HCT116 (cell line): ENCODE results near the gene TAF9. TPM values are rescaled to one million over a fixed set of nuclear protein-coding genes. Genes with fewer than 3 reads are reported as not detected.
A peak's percentile ranks its signal among the peaks of the same experiment; 100 is the strongest.

Experiments
- ATAC-seq: fragments of 200-7000 bp; cut with Tn5 transposase; 2 replicates; pipeline ENCODE4 v1.9.1; 2020; ENCODE audit warnings: mild to moderate bottlenecking, moderate library complexity
- BruUV-seq: library from RNA; stranded (reverse); fragments of 400-500 nt; replicated peaks from 2 replicates; lab custom pipeline; 2021; lab: Mats Ljungman, UMichigan
- CTCF ChIA-PET: fragments of 300-600 bp; sonication (Branson Sonifier 250); formaldehyde crosslinking; loops from one replicate; lab custom pipeline; 2021; ENCODE audit warnings: antibody characterized with exemption; lab: Charles Lee
- POLR2A ChIA-PET: fragments of 300-600, 350-600 bp; sonication (Branson Sonifier 250); formaldehyde crosslinking; loops from one replicate; lab custom pipeline; 2021; ENCODE audit warnings: antibody characterized with exemption; lab: Charles Lee
- RAD21 ChIA-PET, 2 experiments: fragments of 300-600 bp; sonication (Branson Sonifier 250); formaldehyde crosslinking; loops; one replicate each; lab custom pipeline; 2023; ENCODE audit warnings: low total read pairs in 2 of 2; ENCODE audit not compliant: uncharacterized antibody in 2 of 2, unreplicated experiment in 2 of 2, low non-redundant PET in 1 of 2; lab: Charles Lee
- DNase-seq: peaks from one replicate; pipeline ENCODE4 v3.0.0-alpha.2; 2010; ENCODE audit warnings: low read depth, low spot score
- H2AFZ ChIP-seq: fragments of 200-600 bp; shearing (Covaris generic), sonication (generic); 2 replicates; pipeline ENCODE4 v1.6.1; 2017; ENCODE audit warnings: low read depth, mixed run types, mixed read lengths, antibody characterized with exemption, low read length; ENCODE audit not compliant: poor library complexity, severe bottlenecking
- H3K27ac ChIP-seq: 2 replicates; pipeline ENCODE4 v1.5.1; 2012; ENCODE audit warnings: low read depth, low read length
- H3K27me3 ChIP-seq: fragments of 200-600 bp; sonication (generic); 2 replicates; pipeline ENCODE4 v1.6.1; 2016; ENCODE audit warnings: mixed run types, low read length, mixed read lengths; ENCODE audit not compliant: insufficient read depth
- H3K36me3 ChIP-seq, 2 experiments: fragments of 200-500 bp in 1 of 2; fragments of 200-600 bp in 1 of 2; sonication (Bioruptor generic) in 1 of 2; sonication (generic) in 1 of 2; 2 replicates each; pipeline versions ENCODE4 v1.5.1 to v1.6.1; 2014 to 2016; ENCODE audit warnings: low read length in 2 of 2, inconsistent platforms in 1 of 2, mixed read lengths in 1 of 2, mixed run types in 1 of 2; ENCODE audit not compliant: insufficient read depth in 2 of 2, control insufficient read depth in 1 of 2
- H3K4me1 ChIP-seq, 2 experiments: fragments of 200-600 bp in 1 of 2; sonication (generic) in 1 of 2; 2 replicates each; pipeline versions ENCODE4 v1.5.1 to v1.6.1; 2012 to 2017; ENCODE audit warnings: low read length in 2 of 2, inconsistent platforms in 1 of 2, mild to moderate bottlenecking in 1 of 2, mixed read lengths in 1 of 2, mixed run types in 1 of 2, moderate library complexity in 1 of 2; ENCODE audit not compliant: insufficient read depth in 2 of 2, control insufficient read depth in 1 of 2
- H3K4me2 ChIP-seq: fragments of 200-600 bp; sonication (generic); 2 replicates; pipeline ENCODE4 v1.6.1; 2017; ENCODE audit warnings: mixed run types, low read length, mixed read lengths
- H3K4me3 ChIP-seq, 2 experiments: fragments of 200-600 bp in 1 of 2; sonication (generic) in 1 of 2; replicated peaks in 1 of 2; 2 replicates each; pipeline ENCODE4 v1.5.1; 2011 to 2016; ENCODE audit warnings: low read length in 2 of 2, control low read depth in 1 of 2, low read depth in 1 of 2, mild to moderate bottlenecking in 1 of 2, mixed read lengths in 1 of 2, mixed run types in 1 of 2
- H3K79me2 ChIP-seq: fragments of 200-600 bp; sonication (generic); 2 replicates; pipeline ENCODE4 v1.6.1; 2017; ENCODE audit warnings: mild to moderate bottlenecking, mixed run types, low read length, moderate library complexity, mixed read lengths; ENCODE audit not compliant: insufficient read depth
- H3K9ac ChIP-seq: fragments of 200-600 bp; sonication (generic); 2 replicates; pipeline ENCODE4 v1.6.1; 2016; ENCODE audit warnings: low read length, mixed read lengths
- H3K9me2 ChIP-seq: fragments of 200-600 bp; sonication (generic), shearing (Covaris generic); 2 replicates; pipeline ENCODE4 v1.6.1; 2017; ENCODE audit warnings: mixed run types, mild to moderate bottlenecking, moderate library complexity; ENCODE audit not compliant: insufficient read depth
- H3K9me3 ChIP-seq, 2 experiments: fragments of 200-500 bp in 1 of 2; fragments of 200-600 bp in 1 of 2; sonication (Bioruptor generic) in 1 of 2; sonication (generic) in 1 of 2; 2 replicates each; pipeline ENCODE4 v1.6.1; 2014 to 2017; ENCODE audit warnings: low read length in 2 of 2, mixed read lengths in 2 of 2, inconsistent platforms in 1 of 2, low read depth in 1 of 2, mild to moderate bottlenecking in 1 of 2, mixed run types in 1 of 2, moderate library complexity in 1 of 2; ENCODE audit not compliant: control insufficient read depth in 1 of 2, insufficient read depth in 1 of 2
- H4K20me1 ChIP-seq: fragments of 200-600 bp; sonication (generic), shearing (Covaris generic); 2 replicates; pipeline ENCODE4 v1.6.1; 2017; ENCODE audit warnings: mixed run types, mild to moderate bottlenecking, moderate library complexity; ENCODE audit not compliant: insufficient read depth
- CBX3 ChIP-seq: IDR thresholded peaks from 2 replicates; pipeline ENCODE4 v1.6.1; 2012; ENCODE audit warnings: low read depth
- EGR1 ChIP-seq: IDR thresholded peaks from 2 replicates; pipeline ENCODE4 v1.6.1; 2012; ENCODE audit warnings: low read depth
- ELF1 ChIP-seq: IDR thresholded peaks from 2 replicates; pipeline ENCODE4 v1.6.1; 2012; ENCODE audit warnings: low read depth, borderline replicate concordance
- EZH2phosphoT487 ChIP-seq: fragments of 200-600 bp; IDR thresholded peaks from 2 replicates; pipeline ENCODE4 v1.6.1; 2018; ENCODE audit warnings: antibody characterized with exemption, borderline replicate concordance
- FOSL1 ChIP-seq: IDR thresholded peaks from 2 replicates; pipeline ENCODE4 v1.6.1; 2012; ENCODE audit warnings: low read depth
- POLR2A ChIP-seq: IDR thresholded peaks from 2 replicates; pipeline ENCODE4 v1.7.0; 2011; ENCODE audit warnings: borderline replicate concordance; ENCODE audit not compliant: insufficient read depth, insufficient read length; ENCODE audit errors: extremely low read depth
- POLR2AphosphoS5 ChIP-seq: IDR thresholded peaks from 2 replicates; pipeline ENCODE4 v1.6.1; 2011; ENCODE audit warnings: mild to moderate bottlenecking, low read depth, low read length, moderate library complexity
- RAD21 ChIP-seq: IDR thresholded peaks from 2 replicates; pipeline ENCODE4 v1.6.1; 2012; ENCODE audit warnings: low read depth, mild to moderate bottlenecking
- SP1 ChIP-seq: IDR thresholded peaks from 2 replicates; pipeline ENCODE4 v1.6.1; 2012; ENCODE audit warnings: low read depth
- SRF ChIP-seq: IDR thresholded peaks from 2 replicates; pipeline ENCODE4 v1.6.1; 2012; ENCODE audit warnings: low read depth
- YY1 ChIP-seq: IDR thresholded peaks from 2 replicates; pipeline ENCODE4 v1.6.1; 2011; ENCODE audit warnings: low read length, low read depth, moderate library complexity, mild to moderate bottlenecking; ENCODE audit not compliant: insufficient replicate concordance; ENCODE audit errors: extremely low read depth
- ZNF274 ChIP-seq: fragments of 200-500 bp; sonication (Bioruptor generic); IDR thresholded peaks from 2 replicates; pipeline ENCODE4 v1.6.1; 2014; ENCODE audit warnings: mild to moderate bottlenecking, low read depth, low read length, inconsistent platforms
- intact Hi-C: fragments of 100-400 bp; cut with micrococcal nuclease; formaldehyde crosslinking; loops from 2 replicates; pipeline ENCODE4 v1.10.0; 2022
- total RNA-seq: library from RNA; stranded (reverse); gene quantifications from one replicate; pipeline ENCODE4 v1.2.1, GENCODE V29; 2021; ENCODE audit not compliant: unreplicated experiment
- TF ChIP-seq, protein P1 (sequence below): IDR thresholded peaks from 2 replicates; pipeline ENCODE4 v1.6.1; 2012
- TF ChIP-seq, protein P2 (sequence below): IDR thresholded peaks from 2 replicates; pipeline ENCODE4 v1.6.1; 2011; ENCODE audit warnings: mild to moderate bottlenecking, low read length, moderate library complexity; ENCODE audit not compliant: insufficient replicate concordance; ENCODE audit errors: extremely low read depth

TAF9 gene
- total RNA-seq, 1 experiment from 2014 or later: 92.0 TPM

DNA sequence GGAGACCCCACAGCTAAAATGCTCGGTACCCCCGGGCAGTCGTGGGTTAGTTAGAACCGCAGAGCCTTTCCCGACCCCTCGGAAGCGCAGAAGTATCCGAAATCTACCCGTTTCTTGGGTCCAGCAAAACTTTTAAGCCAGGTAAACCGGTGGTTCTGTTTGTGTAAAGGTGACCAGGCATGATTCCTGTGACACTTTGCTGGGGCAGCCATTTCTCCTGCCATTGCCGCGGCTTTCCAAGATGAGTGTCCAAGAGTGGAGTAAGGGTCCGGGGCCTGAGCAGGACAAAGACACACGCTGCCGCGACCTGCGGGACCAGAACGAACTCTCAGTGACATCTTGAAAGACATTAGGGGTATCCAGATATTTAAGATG, 46.3 kb upstream of the TAF9 start:
- H3K27ac ChIP-seq: peak overlapping the region; percentile 92
- CTCF ChIA-PET: no interaction called here

DNA sequence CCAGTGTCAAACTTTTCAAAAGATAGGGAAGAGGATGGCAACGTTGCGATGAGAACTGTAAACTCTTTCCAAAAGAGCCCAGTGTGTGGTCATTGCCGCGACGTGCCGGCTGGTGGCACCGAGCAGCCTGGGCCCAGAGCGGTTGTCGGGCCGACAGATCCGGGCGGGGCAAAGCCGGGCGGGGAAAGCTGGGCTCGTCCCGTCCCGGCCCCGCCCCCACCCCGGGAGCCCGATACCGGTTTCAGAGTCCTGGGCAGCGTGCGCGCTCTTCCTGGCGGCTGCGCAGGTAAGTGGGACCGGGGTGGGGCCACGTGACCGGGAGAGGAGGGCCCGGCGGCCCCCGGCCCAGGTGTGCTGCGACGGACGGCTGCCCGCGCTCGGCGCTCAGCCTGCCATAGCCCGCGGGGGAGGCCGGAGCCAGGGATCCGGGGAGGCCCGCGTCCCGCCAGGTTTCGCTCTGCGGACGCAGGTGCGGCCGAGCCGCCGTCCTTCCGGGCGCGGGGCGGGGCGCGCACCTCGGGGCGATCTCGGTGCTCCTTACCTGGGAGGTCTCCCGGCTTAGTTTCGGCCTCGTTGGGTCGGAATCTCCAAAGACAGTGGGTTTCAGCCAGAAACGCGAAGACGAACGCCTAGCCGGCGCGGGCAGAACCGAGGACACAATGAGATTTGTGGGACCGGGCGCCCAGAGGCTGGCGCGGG, 45.7 kb upstream of the TAF9 start, which contains the start of gene MARVELD2:
MARVELD2 (plus strand) TSS at position 232 of the 699 bp plus-strand sequence. CDS start 4,270 bp downstream, outside the sequence.
- intact Hi-C loops: loop anchor here (2.0 kb wide), 1 partner anchor 78 kb away; the partner anchor contains the start of gene OCLN
- CTCF ChIA-PET: no interaction called here
- H3K4me2 ChIP-seq: peak within 1 kb of the TSS; percentile 82
- TF ChIP-seq EGR1 (0 out of 2 replicates have a peak, but pooled peaks have one; percentile 39), POLR2A (peak; percentile 60), EZH2phosphoT487 (no peak), CBX3 (0 out of 2 replicates have a peak, but pooled peaks have one; percentile 25), RAD21 (peak; percentile 82), YY1 (no peak), POLR2AphosphoS5 (peak; percentile 91), ELF1 (no peak), SRF (no peak; the same call in 1 of the 2 replicates), ZNF274 (no peak), SP1 (peak; percentile 72; the same call in 1 of the 2 replicates), FOSL1 (no peak)
- TF ChIP-seq, protein P1, sequence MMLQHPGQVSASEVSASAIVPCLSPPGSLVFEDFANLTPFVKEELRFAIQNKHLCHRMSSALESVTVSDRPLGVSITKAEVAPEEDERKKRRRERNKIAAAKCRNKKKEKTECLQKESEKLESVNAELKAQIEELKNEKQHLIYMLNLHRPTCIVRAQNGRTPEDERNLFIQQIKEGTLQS: no peak
- TF ChIP-seq, protein P2, sequence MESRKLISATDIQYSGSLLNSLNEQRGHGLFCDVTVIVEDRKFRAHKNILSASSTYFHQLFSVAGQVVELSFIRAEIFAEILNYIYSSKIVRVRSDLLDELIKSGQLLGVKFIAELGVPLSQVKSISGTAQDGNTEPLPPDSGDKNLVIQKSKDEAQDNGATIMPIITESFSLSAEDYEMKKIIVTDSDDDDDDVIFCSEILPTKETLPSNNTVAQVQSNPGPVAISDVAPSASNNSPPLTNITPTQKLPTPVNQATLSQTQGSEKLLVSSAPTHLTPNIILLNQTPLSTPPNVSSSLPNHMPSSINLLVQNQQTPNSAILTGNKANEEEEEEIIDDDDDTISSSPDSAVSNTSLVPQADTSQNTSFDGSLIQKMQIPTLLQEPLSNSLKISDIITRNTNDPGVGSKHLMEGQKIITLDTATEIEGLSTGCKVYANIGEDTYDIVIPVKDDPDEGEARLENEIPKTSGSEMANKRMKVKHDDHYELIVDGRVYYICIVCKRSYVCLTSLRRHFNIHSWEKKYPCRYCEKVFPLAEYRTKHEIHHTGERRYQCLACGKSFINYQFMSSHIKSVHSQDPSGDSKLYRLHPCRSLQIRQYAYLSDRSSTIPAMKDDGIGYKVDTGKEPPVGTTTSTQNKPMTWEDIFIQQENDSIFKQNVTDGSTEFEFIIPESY: no peak

More for the DNA sequence above, 46.3 kb upstream of the TAF9 start:
- DNase-seq: peak; percentile 7
- no TSS peak for BruUV-seq
- POLR2A ChIA-PET: no interaction called here
- Histone ChIP-seq H3K4me2 (peak overlapping the region; percentile 82), H2AFZ (peak overlapping the region; percentile 29)
- TF ChIP-seq YY1: peak; percentile 72
- no peak for TF ChIP-seq SP1
- 0 out of 2 replicates have a peak, but pooled peaks have one; percentile 1 for TF ChIP-seq RAD21
- TF ChIP-seq, all 23 proteins: peak for 2
- H3K9ac ChIP-seq: peak overlapping the region; percentile 88
- intact Hi-C loops: loop anchor here (2.0 kb wide), 1 partner anchor 77 kb away; the partner anchor contains the start of gene OCLN
- H3K36me3 ChIP-seq: peaks cover 3 to 16% of the 10 kb centered on the region in 2 experiments; a peak in 2 of 4 replicates
- H3K9me2 ChIP-seq: no peaks in the 10 kb centered on the region
- H3K9me3 ChIP-seq: no peaks in the 10 kb centered on the region
- peaks cover 5 to 17% of the 10 kb centered on the region in 2 experiments; a peak in 3 of 4 replicates for H3K4me1 ChIP-seq
- H3K27me3 ChIP-seq: no peaks in the 10 kb centered on the region
- RAD21 ChIA-PET: no interaction called here
- no peaks in the 10 kb centered on the region for H4K20me1 ChIP-seq
- H3K4me3 ChIP-seq: peak overlapping the region; percentile 78 to 94
- ATAC-seq: peak; percentile 39
- peaks cover 13% of the 10 kb centered on the region for H3K79me2 ChIP-seq

More for the DNA sequence above, 45.7 kb upstream of the TAF9 start, which contains the start of gene MARVELD2:
- Histone ChIP-seq H3K79me2 (peaks cover 11% of the 10 kb centered on the region), H3K9ac (peak within 1 kb of the TSS; percentile 88), H3K4me1 (peaks cover 5 to 17% of the 10 kb centered on the region in 2 experiments; a peak in 3 of 4 replicates), H3K36me3 (peaks cover 7 to 11% of the 10 kb centered on the region in 2 experiments; a peak in 2 of 4 replicates), H4K20me1 (no peaks in the 10 kb centered on the region), H3K9me2 (no peaks in the 10 kb centered on the region), H3K27ac (peak within 1 kb of the TSS; percentile 92), H3K27me3 (no peaks in the 10 kb centered on the region), H2AFZ (peak within 1 kb of the TSS; percentile 29), H3K4me3 (peak within 1 kb of the TSS; percentile 78 to 94), H3K9me3 (no peaks in the 10 kb centered on the region)
- BruUV-seq: no TSS peak
- peak; percentile 77 for DNase-seq
- peak; percentile 96 for ATAC-seq
- ChIA-PET RAD21 (no interaction called here), POLR2A (no interaction called here)
